Measurements from ENCODE around the gene SAYSD1.

GRCh38 chr6:39140556-39141167 is 25.7 kb upstream of the SAYSD1 start:
- TF ChIP-seq, protein P1, sequence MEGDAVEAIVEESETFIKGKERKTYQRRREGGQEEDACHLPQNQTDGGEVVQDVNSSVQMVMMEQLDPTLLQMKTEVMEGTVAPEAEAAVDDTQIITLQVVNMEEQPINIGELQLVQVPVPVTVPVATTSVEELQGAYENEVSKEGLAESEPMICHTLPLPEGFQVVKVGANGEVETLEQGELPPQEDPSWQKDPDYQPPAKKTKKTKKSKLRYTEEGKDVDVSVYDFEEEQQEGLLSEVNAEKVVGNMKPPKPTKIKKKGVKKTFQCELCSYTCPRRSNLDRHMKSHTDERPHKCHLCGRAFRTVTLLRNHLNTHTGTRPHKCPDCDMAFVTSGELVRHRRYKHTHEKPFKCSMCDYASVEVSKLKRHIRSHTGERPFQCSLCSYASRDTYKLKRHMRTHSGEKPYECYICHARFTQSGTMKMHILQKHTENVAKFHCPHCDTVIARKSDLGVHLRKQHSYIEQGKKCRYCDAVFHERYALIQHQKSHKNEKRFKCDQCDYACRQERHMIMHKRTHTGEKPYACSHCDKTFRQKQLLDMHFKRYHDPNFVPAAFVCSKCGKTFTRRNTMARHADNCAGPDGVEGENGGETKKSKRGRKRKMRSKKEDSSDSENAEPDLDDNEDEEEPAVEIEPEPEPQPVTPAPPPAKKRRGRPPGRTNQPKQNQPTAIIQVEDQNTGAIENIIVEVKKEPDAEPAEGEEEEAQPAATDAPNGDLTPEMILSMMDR (IDR thresholded peaks at IDR 0.05), result no peak
- no peak for TF ChIP-seq ZFX (IDR thresholded peaks at IDR 0.05; ENCODE audit: borderline replicate concordance)
